HEK293 (cell line): ENCODE data around the gene STK26.

Source experiments
- ZNF174 ChIP-seq: fragments of 450-650 bp; formaldehyde crosslinking; IDR thresholded peaks from 2 replicates; pipeline ENCODE4 v1.5.0; 2017; ENCODE audit warnings: missing biosample characterization, mild to moderate bottlenecking, missing genetic modification characterization
- ZNF621 ChIP-seq: fragments of 450-650 bp; formaldehyde crosslinking; IDR thresholded peaks from 2 replicates; pipeline ENCODE4 v1.5.1; 2017; ENCODE audit warnings: missing biosample characterization, missing genetic modification characterization
- ZNF830 ChIP-seq: fragments of 450-650 bp; IDR thresholded peaks from 2 replicates; pipeline ENCODE4 v1.5.0; 2018; ENCODE audit warnings: missing biosample characterization, missing genetic modification characterization, low read depth, mild to moderate bottlenecking, moderate library complexity
- TF ChIP-seq, protein P1 (sequence below): fragments of 450-650 bp; formaldehyde crosslinking; IDR thresholded peaks from 2 replicates; pipeline ENCODE4 v1.5.1; 2017; ENCODE audit warnings: missing biosample characterization, missing genetic modification characterization
- TF ChIP-seq, protein P2 (sequence below): fragments of 450-650 bp; formaldehyde crosslinking; IDR thresholded peaks from 2 replicates; pipeline ENCODE4 v1.5.1; 2016; ENCODE audit warnings: missing biosample characterization, missing genetic modification characterization
- TF ChIP-seq, protein P3 (sequence below): fragments of 450-650 bp; formaldehyde crosslinking; IDR thresholded peaks from 2 replicates; pipeline ENCODE4 v1.5.1; 2016; ENCODE audit warnings: missing biosample characterization, missing genetic modification characterization
- TF ChIP-seq, protein P4 (sequence below): fragments of 450-650 bp; formaldehyde crosslinking; IDR thresholded peaks from 2 replicates; pipeline ENCODE4 v1.5.1; 2016; ENCODE audit warnings: missing biosample characterization, missing genetic modification characterization

DNA sequence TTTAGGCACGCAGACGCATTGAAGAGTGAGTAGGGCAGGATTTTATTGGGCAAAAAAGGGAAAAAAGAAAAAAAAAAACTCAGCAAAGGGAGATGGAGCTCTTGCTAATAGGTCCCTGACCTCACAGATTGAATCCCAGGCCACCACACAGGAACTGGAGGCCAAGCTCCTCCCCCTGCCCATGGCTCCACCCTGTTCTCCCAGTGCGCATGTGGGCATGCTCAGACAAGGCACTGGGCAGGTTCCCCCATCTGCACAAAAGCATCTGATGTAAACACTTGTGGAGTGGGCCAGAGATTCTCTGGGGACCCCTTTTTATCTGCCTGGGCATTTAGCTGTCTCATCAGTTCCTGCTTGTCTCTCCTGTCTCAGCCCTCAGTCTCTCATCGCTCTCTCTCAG, 95.3 kb downstream of the STK26 start:
- TF ChIP-seq ZNF621 = no peak
- TF ChIP-seq ZNF174 (tag by site-specific recombination) = no peak
- TF ChIP-seq, protein P1, sequence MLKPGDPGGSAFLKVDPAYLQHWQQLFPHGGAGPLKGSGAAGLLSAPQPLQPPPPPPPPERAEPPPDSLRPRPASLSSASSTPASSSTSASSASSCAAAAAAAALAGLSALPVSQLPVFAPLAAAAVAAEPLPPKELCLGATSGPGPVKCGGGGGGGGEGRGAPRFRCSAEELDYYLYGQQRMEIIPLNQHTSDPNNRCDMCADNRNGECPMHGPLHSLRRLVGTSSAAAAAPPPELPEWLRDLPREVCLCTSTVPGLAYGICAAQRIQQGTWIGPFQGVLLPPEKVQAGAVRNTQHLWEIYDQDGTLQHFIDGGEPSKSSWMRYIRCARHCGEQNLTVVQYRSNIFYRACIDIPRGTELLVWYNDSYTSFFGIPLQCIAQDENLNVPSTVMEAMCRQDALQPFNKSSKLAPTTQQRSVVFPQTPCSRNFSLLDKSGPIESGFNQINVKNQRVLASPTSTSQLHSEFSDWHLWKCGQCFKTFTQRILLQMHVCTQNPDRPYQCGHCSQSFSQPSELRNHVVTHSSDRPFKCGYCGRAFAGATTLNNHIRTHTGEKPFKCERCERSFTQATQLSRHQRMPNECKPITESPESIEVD = no peak
- TF ChIP-seq, protein P2, sequence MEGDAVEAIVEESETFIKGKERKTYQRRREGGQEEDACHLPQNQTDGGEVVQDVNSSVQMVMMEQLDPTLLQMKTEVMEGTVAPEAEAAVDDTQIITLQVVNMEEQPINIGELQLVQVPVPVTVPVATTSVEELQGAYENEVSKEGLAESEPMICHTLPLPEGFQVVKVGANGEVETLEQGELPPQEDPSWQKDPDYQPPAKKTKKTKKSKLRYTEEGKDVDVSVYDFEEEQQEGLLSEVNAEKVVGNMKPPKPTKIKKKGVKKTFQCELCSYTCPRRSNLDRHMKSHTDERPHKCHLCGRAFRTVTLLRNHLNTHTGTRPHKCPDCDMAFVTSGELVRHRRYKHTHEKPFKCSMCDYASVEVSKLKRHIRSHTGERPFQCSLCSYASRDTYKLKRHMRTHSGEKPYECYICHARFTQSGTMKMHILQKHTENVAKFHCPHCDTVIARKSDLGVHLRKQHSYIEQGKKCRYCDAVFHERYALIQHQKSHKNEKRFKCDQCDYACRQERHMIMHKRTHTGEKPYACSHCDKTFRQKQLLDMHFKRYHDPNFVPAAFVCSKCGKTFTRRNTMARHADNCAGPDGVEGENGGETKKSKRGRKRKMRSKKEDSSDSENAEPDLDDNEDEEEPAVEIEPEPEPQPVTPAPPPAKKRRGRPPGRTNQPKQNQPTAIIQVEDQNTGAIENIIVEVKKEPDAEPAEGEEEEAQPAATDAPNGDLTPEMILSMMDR = no peak
- TF ChIP-seq, protein P3, sequence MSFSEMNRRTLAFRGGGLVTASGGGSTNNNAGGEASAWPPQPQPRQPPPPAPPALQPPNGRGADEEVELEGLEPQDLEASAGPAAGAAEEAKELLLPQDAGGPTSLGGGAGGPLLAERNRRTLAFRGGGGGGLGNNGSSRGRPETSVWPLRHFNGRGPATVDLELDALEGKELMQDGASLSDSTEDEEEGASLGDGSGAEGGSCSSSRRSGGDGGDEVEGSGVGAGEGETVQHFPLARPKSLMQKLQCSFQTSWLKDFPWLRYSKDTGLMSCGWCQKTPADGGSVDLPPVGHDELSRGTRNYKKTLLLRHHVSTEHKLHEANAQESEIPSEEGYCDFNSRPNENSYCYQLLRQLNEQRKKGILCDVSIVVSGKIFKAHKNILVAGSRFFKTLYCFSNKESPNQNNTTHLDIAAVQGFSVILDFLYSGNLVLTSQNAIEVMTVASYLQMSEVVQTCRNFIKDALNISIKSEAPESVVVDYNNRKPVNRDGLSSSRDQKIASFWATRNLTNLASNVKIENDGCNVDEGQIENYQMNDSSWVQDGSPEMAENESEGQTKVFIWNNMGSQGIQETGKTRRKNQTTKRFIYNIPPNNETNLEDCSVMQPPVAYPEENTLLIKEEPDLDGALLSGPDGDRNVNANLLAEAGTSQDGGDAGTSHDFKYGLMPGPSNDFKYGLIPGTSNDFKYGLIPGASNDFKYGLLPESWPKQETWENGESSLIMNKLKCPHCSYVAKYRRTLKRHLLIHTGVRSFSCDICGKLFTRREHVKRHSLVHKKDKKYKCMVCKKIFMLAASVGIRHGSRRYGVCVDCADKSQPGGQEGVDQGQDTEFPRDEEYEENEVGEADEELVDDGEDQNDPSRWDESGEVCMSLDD (tag by site-specific recombination) = no peak
- TF ChIP-seq ZNF830 (tag by site-specific recombination) = no peak
- TF ChIP-seq, protein P4, sequence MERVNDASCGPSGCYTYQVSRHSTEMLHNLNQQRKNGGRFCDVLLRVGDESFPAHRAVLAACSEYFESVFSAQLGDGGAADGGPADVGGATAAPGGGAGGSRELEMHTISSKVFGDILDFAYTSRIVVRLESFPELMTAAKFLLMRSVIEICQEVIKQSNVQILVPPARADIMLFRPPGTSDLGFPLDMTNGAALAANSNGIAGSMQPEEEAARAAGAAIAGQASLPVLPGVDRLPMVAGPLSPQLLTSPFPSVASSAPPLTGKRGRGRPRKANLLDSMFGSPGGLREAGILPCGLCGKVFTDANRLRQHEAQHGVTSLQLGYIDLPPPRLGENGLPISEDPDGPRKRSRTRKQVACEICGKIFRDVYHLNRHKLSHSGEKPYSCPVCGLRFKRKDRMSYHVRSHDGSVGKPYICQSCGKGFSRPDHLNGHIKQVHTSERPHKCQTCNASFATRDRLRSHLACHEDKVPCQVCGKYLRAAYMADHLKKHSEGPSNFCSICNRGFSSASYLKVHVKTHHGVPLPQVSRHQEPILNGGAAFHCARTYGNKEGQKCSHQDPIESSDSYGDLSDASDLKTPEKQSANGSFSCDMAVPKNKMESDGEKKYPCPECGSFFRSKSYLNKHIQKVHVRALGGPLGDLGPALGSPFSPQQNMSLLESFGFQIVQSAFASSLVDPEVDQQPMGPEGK (tag by site-specific recombination) = no peak
